KG1 (cell line): ENCODE measurements around the gene HELZ2.
A peak's percentile ranks its signal among the peaks of the same experiment; 100 is the strongest.
"Not testable (repeated sequence)": the region's sequence is repeated elsewhere in the genome, so short reads cannot be mapped to it uniquely, and the experiment has no call there.

Experiments
- DNase-seq: peaks from one replicate; lab custom pipeline; 2025; lab: John Stamatoyannopoulos, UW

Gene HELZ2

DNA sequence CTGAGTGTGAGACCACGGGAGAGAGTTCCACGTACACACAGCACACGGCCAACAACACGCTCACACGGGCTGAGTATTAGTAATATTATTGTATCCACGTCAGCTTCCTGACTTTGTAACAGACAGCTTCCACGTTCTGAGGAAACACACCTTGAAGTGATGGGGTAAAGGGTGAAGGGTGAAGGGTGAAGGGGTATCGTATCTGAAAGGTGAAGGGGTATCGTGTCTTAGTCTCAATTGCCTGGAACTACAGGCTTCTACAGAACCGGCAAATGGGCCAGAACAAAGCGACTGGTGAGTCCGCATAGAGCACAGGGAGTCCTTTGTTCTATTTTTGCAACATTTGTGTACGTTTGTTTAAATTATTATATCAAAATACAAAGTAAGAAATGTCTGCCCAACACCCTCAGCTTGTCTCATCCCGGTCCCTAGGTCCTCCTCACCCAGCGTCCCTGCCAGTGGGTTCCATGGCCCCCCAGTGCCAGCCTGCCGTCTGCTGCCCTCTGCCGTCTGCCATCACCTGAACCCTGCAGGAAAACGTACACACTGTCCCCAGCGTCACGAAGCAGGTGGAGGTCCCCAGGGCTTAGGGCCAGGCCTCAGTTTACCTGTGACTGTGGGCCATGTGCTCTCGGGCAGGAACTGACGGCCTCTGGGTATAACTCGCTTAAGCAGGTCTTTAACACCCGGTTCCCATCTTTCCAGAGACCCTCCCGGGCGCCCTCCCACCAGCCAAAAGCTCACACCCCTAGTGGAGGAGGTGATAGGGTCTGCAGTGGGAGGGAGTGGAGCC lies 4.4 kb upstream of the HELZ2 start:
- no peak for DNase-seq

- DNase-seq: no peak
Measured at GRCh38 chr20:63577317-63577894, 3.4 kb upstream of the HELZ2 start.

GRCh38 chr20:63576311-63576710 lies 2.3 kb upstream of the HELZ2 start:
- DNase-seq: no peak

DNA sequence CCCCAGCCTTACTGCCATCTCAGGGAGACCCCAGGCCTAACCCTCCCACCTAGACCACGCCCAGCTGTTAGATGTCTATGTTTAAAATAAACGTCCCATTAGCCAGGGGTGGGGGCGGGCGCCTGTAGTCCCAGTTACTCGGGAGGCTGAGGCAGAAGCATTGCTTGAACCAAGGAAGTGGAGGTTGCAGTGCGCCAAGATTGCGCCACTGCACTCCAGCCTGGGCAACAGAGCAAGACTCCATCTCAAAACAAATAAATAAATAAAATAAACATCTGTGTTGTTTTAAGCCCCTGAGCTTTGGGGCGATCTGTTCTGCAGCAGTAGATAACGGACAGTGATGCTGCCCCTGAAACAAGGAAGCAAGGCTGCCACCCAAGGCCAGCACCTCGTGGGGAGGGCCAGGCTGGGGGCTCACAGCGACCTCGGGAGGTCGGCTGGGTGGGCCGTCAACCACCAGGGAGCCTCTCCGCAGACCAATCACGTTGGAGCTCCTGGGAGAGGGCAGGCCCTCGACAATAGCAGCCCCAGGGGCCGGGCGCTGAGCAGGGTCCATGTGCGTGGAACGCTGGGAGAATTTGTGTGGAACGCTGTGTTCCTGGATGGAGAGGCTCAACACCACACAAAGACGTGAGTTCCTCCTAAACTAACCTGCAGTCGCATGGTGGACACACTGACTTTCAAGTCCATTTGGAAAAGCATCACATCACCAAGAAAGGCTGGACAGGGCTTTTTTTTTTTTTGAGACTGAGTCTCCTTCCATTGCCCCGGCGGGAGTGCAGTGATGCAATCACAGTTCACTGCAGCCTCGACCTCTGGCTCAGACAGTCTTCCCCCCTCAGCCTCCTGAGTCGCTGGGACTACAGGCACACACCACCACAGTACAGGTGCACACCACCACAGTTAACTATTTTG lies 1.0 kb upstream of the HELZ2 start:
- no peak for DNase-seq

DNA sequence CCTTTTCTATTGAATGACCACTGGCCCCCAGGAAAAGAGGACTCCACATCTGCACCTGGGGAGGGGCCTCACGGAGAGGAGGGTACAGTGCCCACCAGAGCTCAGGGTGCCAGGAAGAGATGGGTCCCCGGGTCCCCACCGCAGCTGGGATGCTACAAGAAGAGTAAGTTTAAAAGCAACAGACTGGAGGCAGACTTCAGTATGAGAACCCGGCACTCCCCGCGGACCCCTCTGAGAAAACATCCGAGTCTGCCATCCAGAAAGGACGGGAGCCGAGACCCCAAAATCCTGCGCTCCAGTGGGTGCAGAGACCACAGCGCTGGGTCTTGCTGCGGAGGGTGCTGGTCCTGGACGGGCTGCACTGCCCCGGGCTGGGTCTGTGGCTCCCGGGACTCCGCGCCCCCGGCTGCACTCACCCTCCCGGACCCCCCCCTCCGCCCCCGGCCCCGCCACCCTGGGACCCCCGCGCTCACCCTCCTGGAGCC lies 350 bp downstream of the HELZ2 start:
- no peak for DNase-seq

GRCh38 chr20:63572788-63573646 lies 1.0 kb downstream of the HELZ2 start:
- DNase-seq: no peak

- DNase-seq: no peak
Measured at GRCh38 chr20:63572071-63572787, 1.8 kb downstream of the HELZ2 start.

- not testable (repeated sequence) for DNase-seq
Measured at GRCh38 chr20:63571087-63571478, 3.0 kb downstream of the HELZ2 start.

DNA sequence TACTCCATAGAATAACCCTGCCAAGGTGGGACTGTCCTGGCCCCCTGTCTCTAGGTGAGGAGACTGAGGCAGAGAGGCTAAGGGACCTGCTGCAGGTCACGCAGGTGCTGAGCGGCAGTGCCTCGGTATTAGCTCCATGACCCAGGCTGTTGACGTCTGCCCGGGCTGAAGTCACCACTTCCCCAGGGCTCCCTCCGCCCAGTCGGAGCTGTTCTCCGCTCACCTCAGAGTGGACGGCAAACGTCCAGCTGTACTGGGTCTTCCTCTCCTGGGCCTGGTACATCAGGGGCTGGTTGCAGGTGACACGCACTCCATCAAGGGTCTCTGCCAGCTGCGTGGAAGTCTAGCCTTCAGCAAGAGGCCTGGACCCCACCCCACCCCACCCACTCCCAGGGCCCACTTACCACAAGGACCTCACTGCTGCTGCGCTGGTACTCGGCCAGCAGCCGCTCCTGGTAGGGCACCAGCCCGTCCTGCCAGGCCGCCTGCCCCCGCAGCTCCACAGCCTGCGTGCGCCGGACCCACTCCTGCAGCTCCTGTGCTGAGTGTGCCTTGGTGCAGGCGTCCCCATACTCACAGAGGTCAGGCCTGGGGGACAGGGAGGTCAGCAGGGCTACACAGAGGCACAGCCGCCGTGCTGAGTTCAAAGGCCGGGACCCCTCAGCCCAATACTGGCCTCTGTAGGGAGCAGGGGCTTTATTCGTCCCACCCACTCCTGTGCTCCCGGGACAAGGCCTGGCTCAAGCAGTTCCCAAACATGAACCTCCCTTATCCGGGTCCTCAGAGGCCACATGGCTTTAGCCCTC lies 3.6 kb downstream of the HELZ2 start:
- DNase-seq: no peak

DNA sequence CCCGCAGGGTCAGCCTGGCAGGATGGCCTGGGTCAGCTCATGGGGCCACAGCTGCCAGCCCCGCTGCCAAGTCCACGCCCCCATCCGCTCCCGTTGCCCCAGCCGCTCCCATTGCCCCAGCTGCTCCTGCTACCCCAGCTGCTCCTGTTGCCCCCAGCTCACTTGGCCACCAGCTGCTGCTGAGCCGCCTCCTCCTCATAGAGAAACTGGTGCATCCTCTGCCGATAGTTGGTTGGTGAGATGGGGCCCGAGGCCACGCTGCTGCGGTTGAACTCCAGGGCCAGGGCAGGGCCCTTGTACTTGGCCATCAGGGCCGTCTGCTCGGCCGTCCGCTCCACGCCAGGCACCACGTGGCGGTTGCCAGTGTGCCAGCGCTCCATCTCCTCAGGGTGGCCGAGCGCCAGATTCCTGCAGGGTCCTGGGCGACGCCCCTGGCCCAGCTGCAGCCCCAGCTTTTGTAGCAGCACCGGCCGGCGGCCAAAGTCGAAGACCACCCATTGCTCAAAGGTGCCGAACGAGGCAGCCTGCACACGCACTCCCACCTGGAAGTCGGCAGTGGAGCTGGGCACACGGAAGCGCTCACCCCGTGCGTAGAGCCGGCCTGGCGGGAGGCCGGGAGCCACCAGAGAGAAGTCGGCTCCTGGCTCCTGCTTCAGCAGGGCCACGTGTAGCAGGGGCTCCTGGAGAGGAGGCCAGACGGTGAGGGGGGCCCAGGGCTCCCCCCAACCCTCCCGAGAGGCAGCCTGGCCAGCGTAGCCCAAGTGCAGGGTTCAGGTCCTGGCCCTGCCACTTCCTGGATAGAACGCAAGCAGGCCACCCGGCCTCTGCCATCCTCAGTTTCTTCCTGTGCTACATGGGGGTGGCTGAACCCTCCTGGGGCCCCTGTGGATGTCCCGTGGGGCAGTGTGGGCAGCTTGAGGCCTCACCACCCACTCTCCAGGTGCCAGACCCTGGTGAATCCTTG lies 4.8 kb downstream of the HELZ2 start:
- no peak for DNase-seq

GRCh38 chr20:63568170-63568981 lies 5.7 kb downstream of the HELZ2 start:
- no peak for DNase-seq

GRCh38 chr20:63567386-63568169 lies 6.5 kb downstream of the HELZ2 start:
- peak; percentile 41 for DNase-seq

DNA sequence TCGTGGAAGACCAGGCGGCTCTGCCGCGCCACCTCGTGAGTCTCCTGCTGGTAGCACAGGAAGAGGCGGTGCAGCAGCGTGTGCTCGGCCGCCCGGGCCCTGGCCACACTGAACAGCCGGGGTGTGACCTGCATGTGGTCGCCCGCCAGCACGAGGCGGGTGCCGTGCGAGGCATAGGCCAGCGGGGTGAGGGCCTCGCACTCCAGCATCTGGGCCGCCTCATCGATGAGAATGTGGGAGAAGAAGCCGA lies 7.0 kb downstream of the HELZ2 start:
- DNase-seq: no peak

DNA sequence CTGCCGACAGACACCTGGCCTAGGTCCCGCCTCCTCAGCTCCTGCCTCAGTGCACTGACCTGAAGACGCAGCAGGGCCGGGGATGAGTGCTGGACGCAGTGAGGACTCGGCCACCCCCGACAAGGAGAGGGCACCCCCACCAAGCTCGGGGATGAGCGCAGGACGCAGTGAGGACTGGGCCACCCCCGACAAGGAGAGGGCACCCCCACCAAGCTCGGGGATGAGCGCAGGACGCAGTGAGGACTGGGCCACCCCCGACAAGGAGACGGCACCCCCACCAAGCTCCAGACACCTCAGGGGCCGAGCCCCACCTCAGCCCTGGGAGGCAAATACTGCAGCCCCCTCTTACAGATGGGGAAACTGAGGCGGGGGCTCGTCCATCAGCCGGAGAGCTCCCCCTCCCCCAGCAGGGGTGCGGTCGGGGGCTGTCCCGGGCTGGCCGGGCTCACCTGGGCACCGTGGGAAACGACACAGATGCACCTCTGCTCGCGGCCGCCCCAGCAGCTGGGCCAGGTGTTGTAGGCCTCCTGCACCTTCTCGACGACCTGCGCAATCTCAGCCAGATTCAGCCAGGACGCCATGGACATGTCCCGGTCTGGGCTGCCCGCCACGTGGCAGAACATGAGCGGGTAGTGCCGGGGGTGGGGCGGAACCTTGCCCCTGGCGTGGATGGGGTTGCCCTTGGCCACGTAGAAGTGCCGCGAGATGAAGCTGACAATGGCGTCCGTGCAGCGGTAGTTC lies 7.5 kb downstream of the HELZ2 start:
- DNase-seq: no peak

DNA sequence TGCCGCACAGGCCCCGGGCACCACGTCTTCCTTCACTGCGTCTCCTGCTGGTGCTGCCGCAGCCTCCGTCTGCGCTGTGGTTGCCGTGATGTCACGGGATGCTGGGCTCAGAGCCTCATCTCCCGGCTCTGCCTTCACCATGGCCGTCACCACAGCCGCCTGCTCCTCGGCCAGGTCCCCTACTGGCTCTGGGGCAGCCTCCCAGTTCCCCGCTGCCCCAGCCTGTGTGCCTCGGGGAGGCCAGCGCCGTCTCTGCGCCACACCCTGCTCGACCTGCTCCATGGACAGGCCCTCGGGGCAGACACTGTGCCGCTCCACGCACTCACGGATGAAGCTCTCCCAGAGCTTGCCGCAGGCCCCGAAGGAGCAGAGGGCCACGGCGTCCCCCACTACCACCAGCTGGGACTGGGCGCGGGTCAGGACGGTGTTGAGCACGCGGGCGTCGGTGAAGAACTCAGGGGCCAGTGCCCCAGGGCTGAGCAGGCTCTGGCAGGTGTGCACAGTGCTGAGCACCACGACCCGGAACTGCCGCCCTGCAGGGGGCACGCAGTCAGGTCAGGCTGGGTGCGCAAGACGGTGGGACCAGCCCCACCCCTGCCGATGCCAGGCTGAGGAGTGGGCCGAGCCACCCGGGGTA lies 8.2 kb downstream of the HELZ2 start:
- no peak for DNase-seq

GRCh38 chr20:63565021-63565698 lies 8.9 kb downstream of the HELZ2 start:
- DNase-seq: no peak
